ENCODE measurements around the gene RNF138.

RNF138 gene, protein sequence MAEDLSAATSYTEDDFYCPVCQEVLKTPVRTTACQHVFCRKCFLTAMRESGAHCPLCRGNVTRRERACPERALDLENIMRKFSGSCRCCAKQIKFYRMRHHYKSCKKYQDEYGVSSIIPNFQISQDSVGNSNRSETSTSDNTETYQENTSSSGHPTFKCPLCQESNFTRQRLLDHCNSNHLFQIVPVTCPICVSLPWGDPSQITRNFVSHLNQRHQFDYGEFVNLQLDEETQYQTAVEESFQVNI

GRCh38 chr18:32091724-32092421 is at the start of gene RNF138:
Gene RNF138 (plus strand): TSS chr18:32091874. CDS start chr18:32092777, 903 bp downstream.
- Histone ChIP-seq H3K36me3 (ENCODE audit: control insufficient read depth, insufficient read depth, low read length) (no peaks in the 10 kb centered on the region), H3K9ac (ENCODE audit: low read length) (peak within 1 kb of the TSS; percentile 74), H3K27ac (ENCODE audit: low read depth, low read length) (peak within 1 kb of the TSS; percentile 100), H3K27me3 (ENCODE audit: control insufficient read depth, insufficient read depth, low read length) (no peaks in the 10 kb centered on the region), H3K4me3 (ENCODE audit: low read length) (peak within 1 kb of the TSS; percentile 96), H3K4me1 (ENCODE audit: control insufficient read depth, insufficient read depth, low read length) (peaks cover 2% of the 10 kb centered on the region)

DNA sequence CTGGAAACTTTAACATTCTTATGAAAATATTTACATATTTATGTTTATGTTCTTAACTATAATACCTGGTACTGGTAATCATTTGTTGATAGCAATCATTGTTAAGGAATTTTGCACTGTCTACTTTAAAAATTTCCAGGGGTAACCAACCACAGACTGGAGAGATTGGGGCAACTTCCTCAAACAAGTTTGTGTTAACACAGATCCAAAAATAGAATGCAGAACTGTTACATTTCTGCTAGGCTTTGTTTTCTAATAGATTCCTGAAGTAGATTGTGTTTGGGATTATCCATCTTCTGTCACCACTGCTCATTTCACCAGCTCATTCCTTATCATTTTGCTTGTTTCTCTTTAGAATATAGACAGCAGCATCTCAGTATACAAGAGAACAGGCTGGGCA is 49.3 kb upstream of the RNF138 start:
- no peak overlapping the region for H3K9ac ChIP-seq (ENCODE audit: low read length)
- no peaks in the 10 kb centered on the region for H3K4me1 ChIP-seq (ENCODE audit: control insufficient read depth, insufficient read depth, low read length)

GRCh38 chr18:32048507-32049091 is 43.1 kb upstream of the RNF138 start:
- no peaks in the 10 kb centered on the region for H3K27me3 ChIP-seq (ENCODE audit: control insufficient read depth, insufficient read depth, low read length)
- H3K4me1 ChIP-seq (ENCODE audit: control insufficient read depth, insufficient read depth, low read length), result no peaks in the 10 kb centered on the region
- no peak overlapping the region for H3K9ac ChIP-seq (ENCODE audit: low read length)
- no peak overlapping the region for H3K27ac ChIP-seq (ENCODE audit: low read depth, low read length)
- H3K4me3 ChIP-seq (ENCODE audit: low read length), result no peak overlapping the region
- H3K36me3 ChIP-seq (ENCODE audit: control insufficient read depth, insufficient read depth, low read length), result no peaks in the 10 kb centered on the region

More for the DNA sequence above, 49.3 kb upstream of the RNF138 start:
- Histone ChIP-seq H3K27me3 (ENCODE audit: control insufficient read depth, insufficient read depth, low read length) (no peaks in the 10 kb centered on the region), H3K27ac (ENCODE audit: low read depth, low read length) (no peak overlapping the region), H3K36me3 (ENCODE audit: control insufficient read depth, insufficient read depth, low read length) (no peaks in the 10 kb centered on the region), H3K4me3 (ENCODE audit: low read length) (no peak overlapping the region)

DNA sequence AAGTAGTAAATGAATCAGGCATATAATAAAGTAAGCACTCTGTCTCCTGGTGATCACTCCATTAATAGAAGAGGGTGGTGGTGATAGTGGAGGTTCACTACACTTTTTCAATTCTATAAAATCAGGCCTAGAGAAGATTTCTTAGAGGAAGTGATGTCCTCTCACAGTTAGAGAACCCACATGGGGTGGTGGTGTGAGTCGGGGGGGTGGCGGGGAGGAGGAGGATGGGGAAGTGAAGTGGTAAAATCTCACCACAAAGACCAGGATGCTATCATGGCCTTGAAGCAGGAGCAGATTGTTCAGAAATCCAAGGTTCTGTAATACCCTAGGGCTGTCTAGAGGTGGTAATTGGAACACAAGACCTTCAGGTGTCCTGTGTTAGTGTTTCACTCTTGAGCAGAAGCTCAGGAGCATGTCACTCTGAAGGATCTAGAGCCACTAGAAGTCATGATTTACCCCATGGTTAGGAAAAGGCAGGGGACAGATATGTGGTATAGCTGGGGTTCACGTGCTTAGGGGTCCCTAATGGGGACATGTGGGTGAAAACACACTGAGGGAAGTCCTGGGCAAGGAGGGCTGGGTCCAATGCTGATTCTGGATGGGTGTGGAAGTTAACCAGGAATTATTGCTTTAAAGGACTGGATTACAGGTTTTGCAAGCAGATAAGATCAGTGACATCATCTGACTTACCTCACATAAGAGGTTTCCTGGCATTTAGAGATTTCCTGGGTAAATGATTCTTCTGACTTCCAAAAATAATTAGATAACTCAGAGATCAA is 42.1 kb upstream of the RNF138 start:
- Histone ChIP-seq H3K27me3 (ENCODE audit: control insufficient read depth, insufficient read depth, low read length) (no peaks in the 10 kb centered on the region), H3K36me3 (ENCODE audit: control insufficient read depth, insufficient read depth, low read length) (no peaks in the 10 kb centered on the region), H3K4me1 (ENCODE audit: control insufficient read depth, insufficient read depth, low read length) (no peaks in the 10 kb centered on the region), H3K27ac (ENCODE audit: low read depth, low read length) (no peak overlapping the region), H3K9ac (ENCODE audit: low read length) (no peak overlapping the region), H3K4me3 (ENCODE audit: low read length) (no peak overlapping the region)

DNA sequence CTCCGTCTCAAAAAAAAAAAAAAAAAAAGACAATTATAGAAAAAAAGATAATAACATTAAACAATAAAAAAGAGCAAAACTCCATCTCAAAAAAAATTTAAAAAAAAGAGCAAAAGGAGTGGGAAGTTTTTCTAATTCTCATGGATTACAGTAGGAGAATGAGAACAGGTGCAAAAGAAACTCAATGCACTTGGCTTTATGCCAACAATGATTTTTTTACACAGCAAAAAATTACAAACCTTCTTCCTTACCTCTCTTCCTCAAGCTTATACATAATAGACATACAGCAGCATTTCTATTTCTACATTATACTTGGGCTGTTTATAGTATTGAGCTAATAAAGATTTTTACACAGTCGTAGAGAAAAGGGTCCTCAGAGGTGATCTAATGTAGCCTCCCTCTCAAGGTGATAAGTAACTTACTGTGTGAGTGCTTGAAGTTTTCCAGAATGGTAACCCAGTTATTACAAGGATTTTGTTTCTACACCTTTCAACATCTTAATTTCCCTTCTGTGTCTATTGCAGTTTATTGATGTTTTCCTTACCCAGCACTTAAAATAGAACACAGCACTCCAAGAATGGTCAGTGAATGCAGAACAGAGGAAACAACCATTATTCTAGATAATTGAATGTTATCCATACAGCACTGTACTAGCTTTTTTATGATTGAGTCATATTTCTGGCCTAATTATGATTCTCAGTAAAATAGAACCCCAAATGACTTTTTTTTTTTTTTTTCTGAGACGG is 34.9 kb upstream of the RNF138 start:
- Histone ChIP-seq H3K27ac (ENCODE audit: low read depth, low read length) (no peak overlapping the region), H3K4me1 (ENCODE audit: control insufficient read depth, insufficient read depth, low read length) (no peaks in the 10 kb centered on the region), H3K4me3 (ENCODE audit: low read length) (no peak overlapping the region), H3K36me3 (ENCODE audit: control insufficient read depth, insufficient read depth, low read length) (no peaks in the 10 kb centered on the region), H3K27me3 (ENCODE audit: control insufficient read depth, insufficient read depth, low read length) (no peaks in the 10 kb centered on the region), H3K9ac (ENCODE audit: low read length) (no peak overlapping the region)

DNA sequence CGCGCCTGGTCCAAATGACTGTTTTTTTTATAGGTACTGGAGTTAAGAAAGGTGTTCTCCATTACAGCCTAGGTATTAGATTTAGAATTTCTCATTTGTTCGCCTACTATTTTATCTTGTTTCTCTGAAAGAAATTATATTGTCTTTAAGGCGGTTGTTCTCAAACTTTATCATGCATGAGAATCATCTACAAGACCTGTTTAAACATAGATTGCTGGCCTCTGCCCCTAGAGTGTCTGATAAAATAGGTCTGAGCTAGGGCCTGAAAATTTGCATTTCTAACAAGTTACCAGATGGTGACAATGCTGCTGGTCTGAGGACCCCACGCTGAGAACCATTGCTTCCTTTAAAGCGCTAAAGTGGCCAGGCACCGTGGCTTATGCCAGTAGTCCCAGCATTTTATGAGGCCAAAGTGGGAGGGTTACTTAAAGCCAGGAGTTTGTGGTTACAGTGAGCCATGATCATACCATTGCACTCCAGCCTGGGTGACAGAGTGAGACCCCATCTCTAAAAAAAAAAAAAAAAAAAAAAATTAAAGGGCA is 34.0 kb upstream of the RNF138 start:
- Histone ChIP-seq H3K4me3 (ENCODE audit: low read length) (no peak overlapping the region), H3K4me1 (ENCODE audit: control insufficient read depth, insufficient read depth, low read length) (no peaks in the 10 kb centered on the region), H3K9ac (ENCODE audit: low read length) (no peak overlapping the region), H3K27me3 (ENCODE audit: control insufficient read depth, insufficient read depth, low read length) (no peaks in the 10 kb centered on the region), H3K36me3 (ENCODE audit: control insufficient read depth, insufficient read depth, low read length) (no peaks in the 10 kb centered on the region), H3K27ac (ENCODE audit: low read depth, low read length) (no peak overlapping the region)

DNA sequence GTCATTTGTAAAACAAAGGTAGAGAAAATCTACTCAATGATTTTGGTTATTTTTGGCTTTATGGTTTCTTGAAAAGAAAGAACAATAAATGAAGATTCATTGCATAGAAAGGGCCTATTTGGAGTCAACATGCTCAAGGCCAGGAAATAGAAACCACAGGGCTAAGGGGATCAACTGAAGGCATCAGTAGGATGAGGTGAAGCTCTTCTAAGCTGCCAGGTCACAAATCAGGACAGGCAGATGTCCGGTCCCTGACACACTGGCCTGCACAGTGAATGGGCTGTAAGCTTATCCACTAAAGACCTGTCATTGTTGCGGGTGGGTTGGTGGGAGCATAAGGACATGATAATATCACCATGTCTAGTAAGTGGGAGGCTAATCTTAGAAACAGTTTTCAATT is 31.6 kb upstream of the RNF138 start:
- Histone ChIP-seq H3K9ac (ENCODE audit: low read length) (no peak overlapping the region), H3K4me1 (ENCODE audit: control insufficient read depth, insufficient read depth, low read length) (no peaks in the 10 kb centered on the region), H3K27ac (ENCODE audit: low read depth, low read length) (no peak overlapping the region), H3K36me3 (ENCODE audit: control insufficient read depth, insufficient read depth, low read length) (no peaks in the 10 kb centered on the region), H3K4me3 (ENCODE audit: low read length) (no peak overlapping the region), H3K27me3 (ENCODE audit: control insufficient read depth, insufficient read depth, low read length) (no peaks in the 10 kb centered on the region)

DNA sequence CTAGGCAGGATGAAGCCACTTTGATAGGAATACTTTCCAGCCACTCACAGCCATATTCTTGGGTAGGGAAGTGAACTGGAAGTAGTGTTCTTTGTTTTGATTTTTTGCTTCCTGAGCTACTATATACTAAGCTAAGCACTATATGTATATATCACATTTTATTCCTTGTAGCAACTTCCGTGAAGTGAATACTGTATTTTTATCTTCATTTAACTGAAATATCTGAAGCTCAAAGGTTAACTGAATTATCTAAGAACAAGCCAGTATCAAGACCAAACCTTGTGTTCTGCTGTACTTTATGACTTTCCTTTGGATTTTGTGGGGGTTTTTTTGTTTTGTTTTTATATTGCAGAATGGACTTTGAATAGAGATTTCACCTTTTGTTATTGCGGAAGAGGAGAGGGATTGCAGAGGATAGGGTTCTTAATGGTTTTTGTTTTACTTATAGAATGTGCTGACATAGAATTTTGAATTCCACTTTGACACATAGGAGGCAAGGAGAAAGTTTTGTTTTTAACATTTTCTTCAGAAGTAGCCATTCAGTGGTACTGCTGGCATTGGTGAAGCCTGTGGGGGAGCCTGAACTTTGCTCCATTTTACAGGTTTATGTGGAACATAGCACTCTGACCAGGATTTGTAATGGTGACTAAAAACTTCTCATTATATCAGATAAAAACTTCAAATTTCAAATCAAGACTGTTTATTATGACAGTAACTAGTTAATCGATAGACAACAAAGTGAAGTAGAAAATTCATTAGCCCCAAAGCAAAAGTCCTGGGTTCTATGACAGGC is 24.1 kb upstream of the RNF138 start:
- no peaks in the 10 kb centered on the region for H3K4me1 ChIP-seq (ENCODE audit: control insufficient read depth, insufficient read depth, low read length)
- no peaks in the 10 kb centered on the region for H3K36me3 ChIP-seq (ENCODE audit: control insufficient read depth, insufficient read depth, low read length)
- H3K27me3 ChIP-seq (ENCODE audit: control insufficient read depth, insufficient read depth, low read length), result no peaks in the 10 kb centered on the region
- no peak overlapping the region for H3K4me3 ChIP-seq (ENCODE audit: low read length)
- no peak overlapping the region for H3K9ac ChIP-seq (ENCODE audit: low read length)
- H3K27ac ChIP-seq (ENCODE audit: low read depth, low read length), result no peak overlapping the region

GRCh38 chr18:32072321-32072720 is 19.4 kb upstream of the RNF138 start:
- no peaks in the 10 kb centered on the region for H3K36me3 ChIP-seq (ENCODE audit: control insufficient read depth, insufficient read depth, low read length)
- no peaks in the 10 kb centered on the region for H3K27me3 ChIP-seq (ENCODE audit: control insufficient read depth, insufficient read depth, low read length)
- no peak overlapping the region for H3K27ac ChIP-seq (ENCODE audit: low read depth, low read length)
- H3K9ac ChIP-seq (ENCODE audit: low read length), result no peak overlapping the region
- no peaks in the 10 kb centered on the region for H3K4me1 ChIP-seq (ENCODE audit: control insufficient read depth, insufficient read depth, low read length)
- no peak overlapping the region for H3K4me3 ChIP-seq (ENCODE audit: low read length)

DNA sequence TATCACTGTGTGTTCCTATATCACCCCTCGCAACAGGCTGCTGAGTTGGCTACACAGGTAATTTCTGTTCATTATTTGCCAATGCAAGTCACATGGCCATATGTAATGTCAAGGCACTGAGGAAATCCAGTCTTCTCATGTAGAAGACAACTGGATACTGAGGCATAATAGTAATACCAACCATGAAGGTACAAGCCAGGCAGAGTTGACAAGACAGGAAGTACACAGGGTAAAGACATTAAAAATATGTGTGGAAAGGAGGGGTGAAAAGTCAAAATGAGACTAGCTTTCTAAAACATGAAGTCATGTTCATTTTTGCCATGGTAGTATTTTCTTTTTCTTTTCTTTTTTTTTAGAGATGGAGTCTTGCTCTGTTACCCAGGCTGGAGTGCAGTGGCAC is 17.5 kb upstream of the RNF138 start:
- H3K4me1 ChIP-seq (ENCODE audit: control insufficient read depth, insufficient read depth, low read length), result no peaks in the 10 kb centered on the region
- no peak overlapping the region for H3K4me3 ChIP-seq (ENCODE audit: low read length)
- no peak overlapping the region for H3K27ac ChIP-seq (ENCODE audit: low read depth, low read length)
- H3K27me3 ChIP-seq (ENCODE audit: control insufficient read depth, insufficient read depth, low read length), result no peaks in the 10 kb centered on the region
- H3K9ac ChIP-seq (ENCODE audit: low read length), result no peak overlapping the region
- H3K36me3 ChIP-seq (ENCODE audit: control insufficient read depth, insufficient read depth, low read length), result no peaks in the 10 kb centered on the region

- Histone ChIP-seq H3K27me3 (ENCODE audit: control insufficient read depth, insufficient read depth, low read length) (no peaks in the 10 kb centered on the region), H3K9ac (ENCODE audit: low read length) (no peak overlapping the region), H3K4me3 (ENCODE audit: low read length) (no peak overlapping the region), H3K36me3 (ENCODE audit: control insufficient read depth, insufficient read depth, low read length) (no peaks in the 10 kb centered on the region), H3K27ac (ENCODE audit: low read depth, low read length) (no peak overlapping the region), H3K4me1 (ENCODE audit: control insufficient read depth, insufficient read depth, low read length) (no peaks in the 10 kb centered on the region)
Observed at GRCh38 chr18:32078845-32079244, 12.8 kb upstream of the RNF138 start.
